Dermis microvascular lymphatic vessel endothelial cell (primary cell): Measurements from ENCODE around the gene IFT172. TPM values are rescaled to one million over a fixed set of nuclear protein-coding genes. Genes with fewer than 3 reads are reported as not detected.
"Not testable (repeated sequence)": the region's sequence is repeated elsewhere in the genome, so short reads cannot be mapped to it uniquely, and the experiment has no call there.

Experiments used
- DNase-seq, 2 donors: peaks; one replicate each; pipeline versions ENCODE4 v3.0.0 to v3.0.0-alpha.2; 2010; ENCODE audit warnings: low read depth in 2 of 2
- total RNA-seq: library from RNA; depleted of rRNA; stranded (reverse); fragments of >200 nt; gene quantifications from 2 replicates; pipeline ENCODE4 v1.2.1, GENCODE V29; 2014

Gene IFT172
- total RNA-seq, 1 donor from 2014 or later, result 11.0 TPM

DNA sequence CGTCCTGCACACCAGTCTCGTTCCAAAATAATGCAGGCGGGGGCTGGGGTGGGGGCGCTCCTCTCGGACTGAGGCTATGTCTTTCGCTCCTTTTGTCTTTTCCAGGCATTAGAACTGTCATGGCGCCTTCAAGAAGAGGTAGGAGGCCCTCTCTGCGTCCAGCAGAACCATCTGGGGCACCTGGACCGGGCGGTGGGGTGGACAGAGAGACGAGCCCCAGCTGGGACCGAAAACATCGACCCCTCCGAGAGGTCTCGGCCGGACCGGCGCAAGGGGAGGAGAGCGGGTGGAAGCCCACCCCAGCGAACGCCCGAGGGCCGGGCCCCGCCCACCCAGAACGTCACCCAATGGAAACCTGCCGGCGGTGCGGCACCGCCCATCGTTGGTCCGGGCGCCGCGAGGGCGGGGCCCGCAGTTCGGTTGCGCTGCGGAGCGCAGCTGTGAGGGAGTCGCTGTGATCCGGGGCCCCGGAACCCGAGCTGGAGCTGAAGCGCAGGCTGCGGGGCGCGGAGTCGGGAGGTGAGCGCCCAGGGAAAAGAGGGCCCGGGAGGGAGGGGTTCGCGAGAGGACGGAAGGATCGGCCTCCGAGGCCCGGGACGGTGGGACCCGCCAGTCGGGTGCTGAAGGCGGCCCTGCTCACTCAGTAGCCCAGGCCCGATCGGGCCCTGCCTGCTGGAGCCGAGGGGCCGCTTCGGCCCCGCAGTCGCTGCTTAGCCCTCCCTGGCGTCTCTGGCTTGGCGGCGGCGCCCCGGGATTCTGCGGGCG, 61.1 kb downstream of the IFT172 start, which contains the start of gene NRBP1:
Gene NRBP1 (plus strand): TSS at position 419 of the 765 bp plus-strand sequence. CDS start 4,643 bp downstream, outside the sequence.
- peak; percentile 69 to 91 for DNase-seq

DNA sequence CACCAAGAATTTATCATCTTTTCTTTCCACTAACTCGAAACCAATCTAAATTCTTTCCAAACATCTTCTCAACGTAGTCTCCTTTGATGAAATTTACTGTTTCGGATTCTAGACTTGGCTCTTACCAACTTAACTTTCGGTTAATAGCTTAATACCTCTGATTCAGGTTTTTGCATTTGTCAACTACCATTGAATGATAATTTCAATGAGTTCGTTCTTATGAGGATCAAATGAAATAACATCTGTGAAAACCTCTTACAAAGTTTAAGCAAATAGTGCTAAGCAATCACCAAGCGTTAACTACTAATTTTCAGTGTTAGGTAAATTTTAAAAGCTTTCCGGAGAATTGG, 61.7 kb downstream of the IFT172 start:
- no peak for DNase-seq

DNA sequence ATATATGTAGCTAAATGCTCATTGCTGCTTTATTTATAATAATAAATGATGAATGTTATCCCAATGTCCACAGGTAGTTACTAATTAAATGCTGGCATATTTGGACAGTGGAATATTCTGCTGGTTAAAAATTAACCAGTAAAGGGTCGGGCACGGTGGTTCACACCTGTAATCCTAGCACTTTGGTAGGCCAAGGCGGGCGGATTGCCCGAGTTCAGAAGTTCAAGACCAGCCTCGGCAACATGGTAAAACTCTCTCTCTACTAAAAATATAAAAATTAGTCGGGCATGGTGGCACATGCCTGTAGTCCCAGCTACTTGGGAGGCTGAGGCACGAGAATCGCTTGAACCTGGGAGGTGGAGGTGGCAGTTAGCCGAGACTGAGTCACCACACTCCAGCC, 64.5 kb downstream of the IFT172 start:
- DNase-seq, result not testable (repeated sequence)

DNA sequence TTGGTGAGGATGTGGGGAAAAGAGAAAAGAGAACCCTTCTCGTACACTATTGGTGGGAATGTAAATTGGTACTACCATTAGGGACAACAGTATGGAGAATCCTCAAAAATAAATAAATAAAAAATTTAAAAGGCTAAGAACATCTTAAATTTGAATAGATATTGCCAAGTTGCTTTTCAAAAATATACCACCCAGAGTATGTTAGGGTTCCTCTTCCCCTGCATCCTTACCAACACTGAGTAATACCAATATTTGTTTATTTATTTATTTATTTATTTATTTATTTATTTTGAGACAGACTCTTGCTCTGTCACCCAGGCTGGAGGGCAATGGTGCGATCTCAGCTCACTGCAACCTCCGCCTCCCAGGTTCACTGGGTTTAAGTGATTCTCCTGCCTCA, 66.6 kb downstream of the IFT172 start:
- DNase-seq, result no peak

DNA sequence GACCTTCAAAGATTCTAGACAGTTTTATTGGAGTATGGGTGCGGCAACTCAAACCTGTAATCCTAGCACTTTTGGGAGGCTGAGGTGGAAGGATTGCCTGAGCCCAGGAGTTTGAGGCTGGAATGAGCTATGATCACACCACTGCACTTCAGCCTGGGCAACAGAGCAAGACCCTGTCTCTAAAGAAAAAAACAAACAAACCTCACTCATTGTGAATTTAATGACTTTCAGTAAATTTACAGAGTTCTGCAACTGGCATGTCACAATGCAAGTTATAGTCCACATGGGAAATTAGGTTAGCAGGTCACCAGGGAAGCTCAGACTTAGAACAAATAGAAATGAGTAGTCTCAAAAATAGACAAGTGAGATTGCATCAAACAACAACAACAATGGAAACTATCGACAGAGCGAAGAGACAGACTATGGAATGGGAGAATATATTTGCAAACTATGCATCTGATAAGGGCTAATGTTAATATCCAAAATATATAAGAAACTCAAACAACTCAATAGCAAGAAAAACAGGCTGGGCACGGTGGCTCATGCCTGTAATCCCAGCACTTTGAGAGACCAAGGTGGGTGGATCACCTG, 67.8 kb downstream of the IFT172 start:
- no peak for DNase-seq

DNA sequence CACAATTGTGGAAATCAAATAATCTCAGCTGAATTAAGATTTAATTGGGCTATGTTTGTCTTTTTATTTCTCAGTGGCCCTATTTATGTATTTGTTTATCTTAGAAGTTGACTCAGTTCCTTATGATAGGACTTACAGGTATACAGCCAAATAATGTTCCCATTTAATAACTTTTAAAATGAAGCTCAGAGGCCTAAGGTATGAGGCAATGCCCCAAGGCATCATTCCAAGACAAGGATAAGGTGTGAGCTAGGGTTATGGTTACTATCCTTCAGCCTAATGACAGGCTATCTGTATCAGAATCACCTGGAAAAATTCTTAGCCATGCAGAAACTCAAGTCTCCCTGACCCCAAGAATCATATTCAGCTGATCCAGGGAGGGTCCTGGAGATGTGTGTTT, 68.5 kb downstream of the IFT172 start:
- DNase-seq, result no peak

DNA sequence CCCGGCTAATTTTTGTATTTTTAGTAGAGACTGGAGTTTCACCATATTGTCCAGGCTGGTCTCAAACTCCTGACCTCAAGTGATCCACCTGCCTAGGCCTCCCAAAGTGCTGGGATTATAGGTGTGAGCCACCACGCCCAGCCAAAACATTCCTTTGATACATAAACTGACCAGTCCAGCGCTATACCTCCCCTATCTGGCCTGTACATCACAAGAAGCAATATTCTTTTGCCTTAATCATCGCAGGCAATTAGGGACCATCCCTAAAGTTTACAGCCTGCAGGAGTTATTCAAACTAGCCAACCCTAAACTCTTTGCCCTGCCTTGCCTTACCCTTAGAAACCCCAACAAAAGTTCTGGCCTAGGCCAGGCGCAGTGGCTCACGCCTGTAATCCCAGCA, 73.4 kb downstream of the IFT172 start:
- no peak for DNase-seq

DNA sequence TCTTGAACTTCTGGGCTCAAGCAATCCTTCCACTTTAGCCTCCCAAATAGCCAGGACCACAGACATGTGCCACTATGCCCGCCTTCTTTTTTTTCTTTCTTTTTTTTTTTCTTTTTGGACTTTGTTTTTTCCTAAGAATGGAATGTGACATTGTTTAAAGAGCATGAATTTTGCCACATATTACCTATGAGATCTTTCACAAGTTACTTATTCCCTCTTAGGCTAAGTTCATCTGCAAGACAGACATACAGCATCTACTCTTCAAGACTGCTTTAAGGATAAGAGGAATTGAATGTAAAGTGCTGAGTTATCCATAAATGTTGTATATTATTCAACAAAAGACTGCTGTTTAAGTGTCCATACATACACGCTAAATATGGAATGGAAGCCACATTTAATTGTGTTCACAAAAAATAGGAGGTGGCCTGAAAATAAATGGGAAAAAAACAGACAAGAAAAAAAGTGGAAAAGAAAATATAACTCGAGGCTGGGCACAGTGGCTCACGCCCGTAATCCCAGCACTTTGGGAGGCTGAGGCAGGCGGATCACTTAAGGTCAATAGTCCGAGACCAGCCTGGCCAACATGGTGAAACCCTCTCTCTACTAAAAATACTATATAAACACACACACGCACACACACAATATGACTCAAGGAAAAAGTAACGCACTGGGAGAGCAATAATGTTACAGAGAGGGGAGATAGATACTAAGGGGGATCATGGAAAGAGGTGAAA, 77.0 kb downstream of the IFT172 start:
- no peak for DNase-seq

DNA sequence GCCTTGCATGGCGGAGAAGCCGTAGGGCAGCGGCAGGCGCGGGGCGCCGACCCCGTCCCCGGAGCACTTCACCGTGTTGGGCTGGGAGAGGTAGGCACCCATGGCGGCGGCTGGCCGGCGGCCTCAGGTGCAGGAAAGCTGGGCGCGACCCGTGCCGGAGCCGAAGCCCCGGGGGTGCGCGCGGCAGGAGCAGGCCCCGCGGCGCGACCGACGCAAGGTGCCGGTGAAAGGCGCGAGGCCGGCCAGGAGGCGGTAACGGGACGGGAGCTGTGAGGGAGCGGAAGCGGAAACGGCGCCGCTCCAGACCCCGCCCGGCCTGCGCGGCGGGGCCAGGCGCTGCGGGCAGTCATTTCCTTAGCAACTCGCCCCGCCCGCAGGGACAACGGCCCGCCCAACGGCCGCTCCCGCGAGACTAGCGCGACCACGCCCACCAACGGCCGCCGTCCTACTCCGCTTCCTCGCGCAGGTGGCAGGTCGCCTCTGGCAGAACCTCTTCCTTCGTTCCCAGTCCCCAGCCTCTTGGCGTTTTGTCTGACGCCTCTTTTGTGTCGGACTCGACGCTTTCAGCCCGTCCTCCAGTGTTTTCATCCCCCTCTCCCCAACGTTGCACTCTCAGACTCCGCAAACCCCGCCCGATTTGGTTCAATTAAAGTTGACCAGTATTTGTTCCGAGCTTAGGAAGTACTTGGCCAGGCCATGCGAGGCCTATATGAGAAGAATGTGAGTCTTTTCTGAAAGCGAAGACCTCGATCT, 80.0 kb downstream of the IFT172 start, which contains the start of gene PPM1G:
Gene PPM1G (minus strand): TSS at position 271 of the 753 bp plus-strand sequence. CDS start 169 bp downstream, at position 102.
- peak; percentile 78 to 95 for DNase-seq

DNA sequence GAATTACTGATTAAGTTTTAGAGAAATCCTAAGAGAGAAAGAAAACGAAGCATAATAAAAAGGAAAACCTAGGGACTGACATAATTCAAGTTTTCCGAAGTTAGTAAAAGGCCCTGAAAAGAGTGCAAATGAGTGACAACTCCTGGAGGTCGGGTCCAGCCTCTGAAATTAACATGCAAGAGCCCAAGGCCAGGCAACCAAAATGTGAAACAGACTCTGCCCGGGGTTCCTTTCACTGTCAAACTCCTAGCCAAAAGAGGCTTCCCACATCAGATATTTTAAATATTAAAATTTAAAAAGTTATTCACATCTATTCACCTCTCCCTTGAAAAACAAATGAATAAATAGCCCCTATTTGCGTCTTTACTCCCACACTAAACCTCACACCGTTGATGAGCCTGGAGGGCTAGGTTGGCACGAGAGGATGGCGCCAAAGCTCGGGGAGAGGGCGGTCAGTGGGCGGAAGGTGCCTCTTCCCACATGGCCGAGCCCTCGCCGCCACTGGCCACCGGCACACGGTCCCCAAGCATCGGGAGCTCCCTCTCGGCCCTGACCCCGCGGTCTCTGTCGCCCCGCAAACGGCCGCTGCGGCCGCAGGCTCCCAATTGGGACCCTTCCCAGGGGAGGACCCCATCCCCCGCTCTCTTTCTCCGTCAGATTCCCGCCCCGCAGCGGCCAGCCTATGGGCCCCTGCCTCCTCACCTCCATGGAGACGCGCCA, 80.8 kb downstream of the IFT172 start:
- DNase-seq, result peak in 1 of 2 donors; percentile 18

DNA sequence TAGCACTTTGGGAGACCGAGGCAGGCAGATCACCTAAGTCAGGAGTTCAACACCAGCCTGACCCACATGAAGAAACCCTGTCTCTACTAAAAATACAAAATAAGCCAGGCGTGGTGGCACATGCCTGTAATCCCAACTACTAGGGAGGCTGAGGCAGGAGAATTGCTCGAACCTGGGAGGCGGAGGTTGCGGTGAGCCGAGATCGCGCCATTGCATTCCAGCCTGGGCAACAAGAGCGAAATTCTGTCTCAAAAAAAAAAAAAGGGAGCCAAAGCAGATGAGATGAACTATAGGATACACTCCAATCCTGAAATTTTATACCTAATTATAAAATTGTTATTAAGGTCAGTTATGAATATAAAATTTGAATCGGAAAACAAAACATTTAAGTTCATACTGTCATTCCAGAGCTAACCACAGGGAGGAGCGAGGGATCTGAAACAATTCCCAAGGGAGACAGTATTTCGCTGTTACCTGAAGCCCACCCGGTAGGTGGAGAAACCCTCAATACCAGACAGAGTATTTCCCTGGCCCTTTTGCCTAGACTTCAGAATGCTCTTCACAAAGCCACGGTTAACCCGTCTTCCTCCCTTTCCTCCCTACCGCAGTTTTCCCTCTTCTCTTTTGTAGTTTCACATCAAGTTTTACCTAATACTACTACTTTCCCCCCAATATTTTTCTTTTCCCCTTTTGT, 81.6 kb downstream of the IFT172 start:
- DNase-seq, result peak; percentile 67 to 76

DNA sequence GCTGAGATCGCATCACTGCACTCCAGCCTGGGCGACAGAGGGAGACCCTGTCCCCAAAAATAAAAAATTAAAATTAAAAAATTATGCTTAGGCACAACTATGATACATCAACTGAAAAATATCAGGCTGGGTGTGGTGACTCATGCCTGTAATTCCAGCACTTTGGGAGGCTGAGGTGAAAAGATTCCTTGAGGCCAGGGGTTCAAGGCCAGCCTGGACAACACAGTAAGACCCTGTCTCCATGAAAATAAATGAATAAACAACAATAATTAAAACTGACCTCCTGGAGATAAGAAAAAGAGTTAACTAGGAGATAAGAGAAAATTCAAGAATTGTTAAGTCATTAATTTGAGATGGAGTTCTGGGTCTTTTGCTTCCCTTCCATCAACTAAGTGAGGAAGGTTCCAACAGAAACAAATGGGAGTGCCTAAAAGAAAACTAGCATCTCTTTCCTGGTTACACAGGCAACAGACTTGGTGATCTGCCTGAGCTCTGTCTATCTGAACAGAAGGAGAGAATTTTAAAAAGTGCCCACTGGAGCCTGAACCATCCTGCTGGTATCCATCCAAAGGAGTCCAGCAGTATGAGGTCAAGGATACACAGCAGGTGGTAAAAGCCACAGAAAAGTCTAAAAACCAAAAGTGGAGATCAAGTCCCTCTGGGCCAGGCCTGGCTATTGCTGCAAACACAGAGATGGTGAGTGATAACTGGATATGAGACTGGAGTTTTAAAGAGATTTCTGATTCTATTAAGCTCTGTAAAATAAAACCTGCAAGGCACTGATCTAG, 89.0 kb downstream of the IFT172 start:
- DNase-seq, result no peak

DNA sequence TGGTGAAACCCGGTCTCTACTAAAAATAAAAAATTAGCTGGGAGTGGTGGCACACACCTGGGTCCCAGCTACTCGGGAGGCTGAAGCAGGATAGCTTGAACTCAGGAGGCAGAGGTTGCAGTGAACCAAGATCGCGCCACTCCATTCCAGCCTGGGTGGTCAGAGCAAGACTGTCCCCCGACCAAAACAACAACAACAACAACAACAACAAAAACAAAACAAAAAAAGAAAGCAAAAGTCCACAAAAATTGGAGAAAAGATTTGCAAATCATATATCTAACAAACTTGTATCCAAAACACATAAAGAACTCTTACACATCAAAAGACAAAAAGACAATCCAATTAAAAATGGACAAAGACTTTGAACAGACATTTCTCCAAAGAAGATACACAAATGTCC, 90.6 kb downstream of the IFT172 start:
- no peak for DNase-seq

Other genes with a start within 250 kb of the IFT172 start
- gene SLC30A3, start 226.7 kb downstream of the IFT172 start, total RNA-seq, result 6.3 and 15.0 TPM in 2 replicates
- 0.39 and 1.0 TPM in 2 replicates for gene DNAJC5G, start 214.3 kb downstream of the IFT172 start, total RNA-seq
- gene TRIM54, start 207.3 kb downstream of the IFT172 start, total RNA-seq, result 0.26 and 0.51 TPM in 2 replicates
- 0.13 and 0.51 TPM in 2 replicates for gene UCN, start 181.3 kb downstream of the IFT172 start, total RNA-seq
- gene MPV17, start 166.6 kb downstream of the IFT172 start, total RNA-seq, result 40.4 and 52.3 TPM in 2 replicates
- gene GTF3C2, start 133.0 kb downstream of the IFT172 start, total RNA-seq, result 18.0 and 25.5 TPM in 2 replicates
- gene EIF2B4, start 119.4 kb downstream of the IFT172 start, total RNA-seq, result 25.7 and 26.2 TPM in 2 replicates
- 109 and 164 TPM in 2 replicates for gene SNX17, start 119.1 kb downstream of the IFT172 start, total RNA-seq
- 4.6 and 8.7 TPM in 2 replicates for gene ZNF513, start 109.0 kb downstream of the IFT172 start, total RNA-seq
- gene PPM1G, start 80.2 kb downstream of the IFT172 start, total RNA-seq, result 88.5 and 101 TPM in 2 replicates
- 91.0 and 106 TPM in 2 replicates for gene NRBP1, start 61.1 kb downstream of the IFT172 start, total RNA-seq
- 0.13 and 0.38 TPM in 2 replicates for gene KRTCAP3, start 47.4 kb downstream of the IFT172 start, total RNA-seq
- 10.0 and 16.4 TPM in 2 replicates for gene FNDC4, start 5.5 kb upstream of the IFT172 start, total RNA-seq
- gene GCKR, start 7.1 kb upstream of the IFT172 start, total RNA-seq, result 0.13 TPM in 1 of 2 replicates, not detected in the other
- gene ZNF512, start 93.3 kb upstream of the IFT172 start, total RNA-seq, result 10.0 and 11.9 TPM in 2 replicates
- gene CCDC121, start 139.3 kb upstream of the IFT172 start, total RNA-seq, result 1.0 and 1.3 TPM in 2 replicates
- 32.1 TPM in 2 replicates for gene GPN1, start 139.3 kb upstream of the IFT172 start, total RNA-seq
- gene SUPT7L, start 173.9 kb upstream of the IFT172 start, total RNA-seq, result 10.0 and 13.7 TPM in 2 replicates
- gene SLC4A1AP, start 174.1 kb upstream of the IFT172 start, total RNA-seq, result 17.4 and 17.8 TPM in 2 replicates